Gastroesophageal sphincter (tissue), 4 donors: ENCODE measurements around the gene ACOD1. TPM values are rescaled to one million over a fixed set of nuclear protein-coding genes. Genes with fewer than 3 reads are reported as not detected.

Experiments used
- ATAC-seq: fragments of 150-250 bp; one replicate; pipeline ENCODE4 v1.9.1; 2016; ENCODE audit warnings: mild to moderate bottlenecking, moderate library complexity
- H3K27ac ChIP-seq, 4 donors: fragments of 200-600 bp; sonication (generic) in 3 of 4; 1 replicate in 3 of 4; 2 replicates in 1 of 4; pipeline ENCODE4 v1.5.1; 2016 to 2019
- H3K27me3 ChIP-seq: fragments of 200-600 bp; sonication (generic); one replicate; pipeline ENCODE4 v1.5.1; 2019
- H3K36me3 ChIP-seq, 2 donors: fragments of 200-600 bp; sonication (generic); one replicate each; pipeline ENCODE4 v1.5.1; 2019; ENCODE audit warnings: control low read depth in 1 of 2
- H3K4me1 ChIP-seq, 3 donors: fragments of 200-600 bp; sonication (generic); 1 replicate in 2 of 3; 2 replicates in 1 of 3; pipeline ENCODE4 v1.5.1; 2016 to 2019; ENCODE audit warnings: control low read depth in 2 of 3
- H3K4me3 ChIP-seq, 2 donors: fragments of 200-600 bp; sonication (generic); one replicate each; pipeline ENCODE4 v1.5.1; 2019; ENCODE audit warnings: mild to moderate bottlenecking in 1 of 2, moderate library complexity in 1 of 2
- H3K9me3 ChIP-seq, 3 donors: fragments of 200-600 bp; sonication (generic); one replicate each; pipeline ENCODE4 v1.5.1; 2017 to 2019; ENCODE audit warnings: control low read depth in 2 of 3
- EP300 ChIP-seq: sonication (generic); formaldehyde crosslinking; IDR thresholded peaks from one replicate; pipeline ENCODE4 v1.6.1; 2017; ENCODE audit warnings: antibody characterized with exemption, mild to moderate bottlenecking
- POLR2A ChIP-seq, 2 donors: fragments of 450-650 bp; IDR thresholded peaks; one replicate each; pipeline ENCODE4 v1.6.1; 2017; ENCODE audit warnings: antibody characterized with exemption in 2 of 2, mild to moderate bottlenecking in 2 of 2, moderate library complexity in 1 of 2
- POLR2AphosphoS5 ChIP-seq: sonication (generic); formaldehyde crosslinking; IDR thresholded peaks from one replicate; pipeline ENCODE4 v1.6.1; 2017; ENCODE audit warnings: antibody characterized with exemption
- WGBS, 2 donors: methylation state at CpG; one replicate each; pipeline ENCODE4 v1.1.5; 2018; ENCODE audit warnings: low coverage in 1 of 2; 5-methylcytosine and 5-hydroxymethylcytosine counted together
- total RNA-seq, 4 donors: library from RNA; depleted of rRNA; stranded (reverse); fragments of >200 nt; gene quantifications; one replicate each; pipeline ENCODE4 v1.1.0, GENCODE V29; 2016
- TF ChIP-seq, protein P1 (sequence below), 4 experiments: fragments of 200-600 bp in 2 of 4; fragments of 450-650 bp in 2 of 4; sonication (generic) in 1 of 4; IDR thresholded peaks; one replicate each; pipeline ENCODE4 v1.5.1; 2017 to 2019; ENCODE audit warnings: antibody characterized with exemption in 4 of 4, mild to moderate bottlenecking in 2 of 4, moderate library complexity in 2 of 4

Gene ACOD1
- total RNA-seq, 4 donors from 2014 or later, result not detected

DNA sequence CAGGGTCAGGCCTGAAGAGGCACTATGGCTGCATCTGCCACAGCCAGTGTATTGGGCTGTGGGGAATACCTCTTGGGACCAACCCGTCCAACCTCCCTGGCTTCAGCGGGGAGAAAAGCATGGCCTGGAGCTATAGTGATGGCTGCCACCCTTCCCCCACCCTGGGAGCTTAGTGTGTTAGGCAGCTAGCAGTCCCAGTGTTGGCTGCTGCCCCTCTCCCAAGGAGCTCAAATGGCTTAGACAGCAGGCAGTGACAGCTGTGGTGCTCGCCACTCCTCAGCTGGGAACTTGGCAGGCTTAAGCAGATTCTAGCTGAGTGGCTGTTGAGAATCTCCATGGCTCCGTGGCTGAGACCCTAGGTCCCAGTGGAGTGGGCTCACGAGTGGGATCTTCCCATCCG lies 19.7 kb downstream of the ACOD1 start:
- Histone ChIP-seq H3K36me3 (no peaks in the 10 kb centered on the region), H3K9me3 (no peaks in the 10 kb centered on the region), H3K27ac (no peak overlapping the region), H3K27me3 (no peaks in the 10 kb centered on the region), H3K4me1 (peaks cover 0 to 11% (median 7%) of the 10 kb centered on the region in 3 donors), H3K4me3 (no peak overlapping the region)
- no peak for ATAC-seq
- TF ChIP-seq, protein P1, sequence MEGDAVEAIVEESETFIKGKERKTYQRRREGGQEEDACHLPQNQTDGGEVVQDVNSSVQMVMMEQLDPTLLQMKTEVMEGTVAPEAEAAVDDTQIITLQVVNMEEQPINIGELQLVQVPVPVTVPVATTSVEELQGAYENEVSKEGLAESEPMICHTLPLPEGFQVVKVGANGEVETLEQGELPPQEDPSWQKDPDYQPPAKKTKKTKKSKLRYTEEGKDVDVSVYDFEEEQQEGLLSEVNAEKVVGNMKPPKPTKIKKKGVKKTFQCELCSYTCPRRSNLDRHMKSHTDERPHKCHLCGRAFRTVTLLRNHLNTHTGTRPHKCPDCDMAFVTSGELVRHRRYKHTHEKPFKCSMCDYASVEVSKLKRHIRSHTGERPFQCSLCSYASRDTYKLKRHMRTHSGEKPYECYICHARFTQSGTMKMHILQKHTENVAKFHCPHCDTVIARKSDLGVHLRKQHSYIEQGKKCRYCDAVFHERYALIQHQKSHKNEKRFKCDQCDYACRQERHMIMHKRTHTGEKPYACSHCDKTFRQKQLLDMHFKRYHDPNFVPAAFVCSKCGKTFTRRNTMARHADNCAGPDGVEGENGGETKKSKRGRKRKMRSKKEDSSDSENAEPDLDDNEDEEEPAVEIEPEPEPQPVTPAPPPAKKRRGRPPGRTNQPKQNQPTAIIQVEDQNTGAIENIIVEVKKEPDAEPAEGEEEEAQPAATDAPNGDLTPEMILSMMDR (IDR thresholded peaks at IDR 0.05), result no peak
- TF ChIP-seq POLR2A (IDR thresholded peaks at IDR 0.05) (no peak), EP300 (no peak), POLR2AphosphoS5 (no peak)
- WGBS, 2 donors, result no CpG with 5 or more reads among the region's 6 CpGs

DNA sequence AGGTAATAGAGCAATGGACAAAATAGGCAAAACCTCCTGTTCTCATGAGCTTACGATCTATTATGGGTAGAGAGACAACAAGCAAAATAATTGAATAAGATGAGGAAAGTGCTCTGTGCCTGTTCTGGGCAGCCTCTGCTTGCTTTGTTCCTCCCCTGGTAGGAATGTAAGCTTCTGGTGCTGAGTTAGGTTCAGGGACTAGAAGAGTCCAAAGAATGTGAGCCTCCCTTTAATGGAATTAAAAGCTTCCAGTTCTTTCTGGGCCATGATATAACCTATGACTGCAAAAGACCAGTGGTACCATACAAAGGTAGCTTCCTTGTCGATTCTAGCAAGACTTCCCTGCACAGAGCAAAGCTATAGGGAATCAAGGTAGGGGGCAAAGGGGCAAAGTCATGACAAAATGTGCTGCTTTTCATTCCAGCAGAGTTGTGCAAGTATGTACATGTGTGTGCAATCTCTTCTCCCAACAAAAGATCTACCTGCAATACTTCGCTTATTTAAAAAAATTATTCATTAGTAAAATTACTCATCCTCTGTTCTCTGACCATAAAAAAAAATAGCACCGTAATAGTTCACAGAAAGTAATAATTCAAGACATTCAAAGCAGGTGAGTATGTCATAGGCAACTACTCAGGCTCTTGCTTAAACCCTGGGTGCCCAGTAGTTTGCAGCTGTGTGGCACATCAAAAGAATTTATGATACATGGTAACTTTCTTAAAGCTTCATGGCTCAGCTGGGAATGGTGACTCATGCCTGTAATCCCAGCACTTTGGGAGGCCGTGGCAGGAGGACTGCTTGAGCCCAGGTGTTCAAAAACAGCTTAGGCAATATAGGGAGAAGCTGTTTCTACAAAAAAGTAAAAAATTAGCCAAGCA lies 21.4 kb downstream of the ACOD1 start:
- Histone ChIP-seq H3K27me3 (no peaks in the 10 kb centered on the region), H3K9me3 (no peaks in the 10 kb centered on the region), H3K4me1 (peaks cover 0 to 11% (median 7%) of the 10 kb centered on the region in 3 donors), H3K27ac (no peak overlapping the region), H3K36me3 (no peaks in the 10 kb centered on the region), H3K4me3 (no peak overlapping the region)
- ATAC-seq, result no peak
- TF ChIP-seq, protein P1 (IDR thresholded peaks at IDR 0.05), result no peak
- TF ChIP-seq POLR2AphosphoS5 (no peak), EP300 (no peak), POLR2A (IDR thresholded peaks at IDR 0.05) (no peak)
- 83 to 93% methylated on average over 4 to 5 of the region's 5 CpGs for WGBS, 2 donors

DNA sequence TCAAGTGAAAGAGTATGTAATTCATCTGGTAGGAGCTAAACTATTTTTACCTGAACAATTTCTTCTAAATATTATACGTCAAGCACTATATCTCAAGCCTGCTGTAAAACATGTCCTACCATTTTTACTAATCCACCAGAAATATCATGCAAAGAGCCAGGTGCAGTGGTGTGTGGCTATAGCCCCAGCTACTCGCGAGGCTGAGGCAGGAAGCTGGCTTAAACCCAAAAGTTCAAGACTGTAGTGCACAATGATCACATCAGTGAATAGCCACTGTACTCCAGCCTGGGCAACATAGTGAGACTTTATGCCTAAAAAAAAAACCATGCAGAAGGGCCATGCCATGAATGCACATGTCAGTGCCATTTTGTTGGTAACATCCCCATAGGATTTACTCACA lies 22.9 kb downstream of the ACOD1 start:
- Histone ChIP-seq H3K9me3 (no peaks in the 10 kb centered on the region), H3K27ac (no peak overlapping the region), H3K4me1 (peaks cover 0 to under 1% (median 0%) of the 10 kb centered on the region in 3 donors), H3K27me3 (no peaks in the 10 kb centered on the region), H3K4me3 (no peak overlapping the region), H3K36me3 (no peaks in the 10 kb centered on the region)
- WGBS, 2 donors, result 70 to 72% methylated on average over 2 to 3 of the region's 3 CpGs
- ATAC-seq, result no peak
- TF ChIP-seq EP300 (no peak), POLR2AphosphoS5 (no peak), POLR2A (IDR thresholded peaks at IDR 0.05) (no peak)
- TF ChIP-seq, protein P1 (IDR thresholded peaks at IDR 0.05), result no peak

DNA sequence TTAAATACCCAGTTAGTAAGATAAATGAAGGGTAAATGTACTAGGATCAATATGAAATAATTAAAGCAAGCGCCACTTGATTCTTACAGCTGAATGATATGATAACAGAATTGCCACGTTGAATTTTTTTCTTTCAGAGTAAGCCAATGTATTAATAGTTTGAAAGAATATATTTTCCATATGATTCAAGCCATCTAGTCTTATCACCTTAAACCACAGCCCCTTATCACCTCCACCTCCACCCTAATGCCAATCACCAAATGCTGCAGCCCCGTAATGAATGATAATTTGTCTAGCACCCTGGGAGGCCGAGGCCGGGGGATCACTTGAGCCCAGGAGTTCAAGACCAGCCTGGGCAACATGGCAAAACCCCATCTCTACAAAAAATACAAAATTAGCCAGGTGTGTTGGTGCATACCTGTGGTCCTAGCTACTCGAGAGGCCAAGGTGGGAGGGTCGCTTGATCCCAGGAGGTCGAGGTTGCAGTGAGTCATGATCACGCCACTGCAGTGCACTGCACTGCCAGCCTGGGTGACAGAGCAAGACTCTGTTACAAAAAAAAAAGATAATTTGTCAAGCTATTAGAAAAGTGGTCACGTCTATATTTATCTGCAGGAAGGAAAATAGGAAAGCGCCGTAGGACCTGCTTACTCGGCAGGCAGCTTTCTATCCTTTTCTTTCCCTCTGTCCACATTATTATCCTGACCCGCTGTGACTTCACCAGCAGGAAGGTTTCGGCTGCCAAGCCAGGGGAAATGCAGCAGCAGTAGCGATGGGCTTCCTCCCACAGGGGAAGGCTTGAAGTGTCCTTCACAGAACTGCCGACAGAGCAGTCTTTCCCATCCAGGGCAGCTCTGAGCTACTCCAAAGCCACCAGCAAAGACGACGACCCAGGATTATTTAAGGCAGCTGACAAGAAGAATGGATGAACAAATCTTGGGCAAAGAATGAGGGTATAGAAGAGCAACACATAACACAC lies 23.8 kb downstream of the ACOD1 start:
- WGBS, 2 donors, result 56 to 91% methylated on average over 8 to 17 of the region's 19 CpGs
- Histone ChIP-seq H3K27me3 (no peaks in the 10 kb centered on the region), H3K4me3 (no peak overlapping the region), H3K4me1 (no peaks in the 10 kb centered on the region), H3K27ac (no peak overlapping the region), H3K9me3 (no peaks in the 10 kb centered on the region), H3K36me3 (no peaks in the 10 kb centered on the region)
- no peak for TF ChIP-seq POLR2AphosphoS5
- TF ChIP-seq POLR2A (IDR thresholded peaks at IDR 0.05), result no peak
- TF ChIP-seq, protein P1 (IDR thresholded peaks at IDR 0.05), result no peak
- no peak for TF ChIP-seq EP300
- no peak for ATAC-seq
